Vagina (tissue), 2 donors: ENCODE results near the gene GSTA1.
"Not testable (repeated sequence)": the region's sequence is repeated elsewhere in the genome, so short reads cannot be mapped to it uniquely, and the experiment has no call there.

Experiments used
- CTCF ChIP-seq, 3 experiments: fragments of 450-650 bp in 2 of 3; fragments of 200-600 bp in 1 of 3; sonication (generic) in 1 of 3; IDR thresholded peaks; one replicate each; pipeline ENCODE4 v1.5.1; 2017 to 2019; ENCODE audit warnings: antibody characterized with exemption in 3 of 3, mild to moderate bottlenecking in 2 of 3, moderate library complexity in 2 of 3
- POLR2A ChIP-seq, 2 donors: fragments of 450-650 bp; IDR thresholded peaks; one replicate each; pipeline ENCODE4 v1.6.1; 2017; ENCODE audit warnings: antibody characterized with exemption in 2 of 2, mild to moderate bottlenecking in 2 of 2, moderate library complexity in 2 of 2
- POLR2AphosphoS5 ChIP-seq, 2 donors: sonication (generic); formaldehyde crosslinking; IDR thresholded peaks; one replicate each; pipeline ENCODE4 v1.9.0; 2017; ENCODE audit warnings: antibody characterized with exemption in 2 of 2, mild to moderate bottlenecking in 2 of 2, low read depth in 1 of 2; ENCODE audit not compliant: insufficient read depth in 1 of 2

- not testable (repeated sequence) for TF ChIP-seq CTCF (IDR thresholded peaks at IDR 0.05); POLR2A (IDR thresholded peaks at IDR 0.05); POLR2AphosphoS5 (IDR thresholded peaks at IDR 0.05; ENCODE audit: insufficient read depth in 1 of 2, low read depth in 1 of 2)
Observed at GRCh38 chr6:52782209-52782608, 21.4 kb downstream of the GSTA1 start.
